Activated CD8-positive, alpha-beta memory T cell treated with anti-CD3 and anti-CD28 coated beads for 48 hours (primary cell): ENCODE data around the gene TENM3.

Experiments used
- DNase-seq, 3 experiments: peaks; one replicate each; pipeline ENCODE4 v3.0.0-alpha.2; 2020; ENCODE audit warnings: low read depth in 2 of 3, low spot score in 2 of 3

TENM3 gene

GRCh38 chr4:182448281-182449151 lies 205.3 kb downstream of the TENM3 start:
- DNase-seq, result peak in 2 of 3 experiments; percentile 1

GRCh38 chr4:182449186-182449929 lies 206.2 kb downstream of the TENM3 start:
- peak in 1 of 3 experiments; percentile 5 for DNase-seq

GRCh38 chr4:182449930-182450439 lies 206.8 kb downstream of the TENM3 start:
- no peak for DNase-seq

GRCh38 chr4:182451441-182451840 lies 208.2 kb downstream of the TENM3 start:
- DNase-seq, result no peak

GRCh38 chr4:182453830-182454229 lies 210.6 kb downstream of the TENM3 start:
- DNase-seq, result no peak

- DNase-seq, result no peak
Observed at GRCh38 chr4:182454440-182455013, 211.3 kb downstream of the TENM3 start.

- no peak for DNase-seq
Observed at GRCh38 chr4:182465114-182465513, 221.9 kb downstream of the TENM3 start.

GRCh38 chr4:182465979-182466378 lies 222.8 kb downstream of the TENM3 start:
- no peak for DNase-seq

GRCh38 chr4:182470215-182470614 lies 227.0 kb downstream of the TENM3 start:
- DNase-seq, result no peak

- DNase-seq, result no peak
Observed at GRCh38 chr4:182475539-182475938, 232.3 kb downstream of the TENM3 start.

- DNase-seq, result no peak
Observed at GRCh38 chr4:182478475-182478874, 235.3 kb downstream of the TENM3 start.

GRCh38 chr4:182483685-182484084 lies 240.5 kb downstream of the TENM3 start:
- DNase-seq, result no peak

GRCh38 chr4:182486881-182487280 lies 243.7 kb downstream of the TENM3 start:
- no peak for DNase-seq

GRCh38 chr4:182488896-182489295 lies 245.7 kb downstream of the TENM3 start:
- DNase-seq, result no peak

- no peak for DNase-seq
Observed at GRCh38 chr4:182489607-182490006, 246.4 kb downstream of the TENM3 start.

- no peak for DNase-seq
Observed at GRCh38 chr4:182491719-182492118, 248.5 kb downstream of the TENM3 start.

- DNase-seq, result no peak
Observed at GRCh38 chr4:182492423-182492822, 249.2 kb downstream of the TENM3 start.

- DNase-seq, result no peak
Observed at GRCh38 chr4:182493377-182493776, 250.2 kb downstream of the TENM3 start.

GRCh38 chr4:182494103-182494502 lies 250.9 kb downstream of the TENM3 start:
- no peak for DNase-seq

- no peak for DNase-seq
Observed at GRCh38 chr4:182495031-182495430, 251.8 kb downstream of the TENM3 start.

- no peak for DNase-seq
Observed at GRCh38 chr4:182495645-182496385, 252.6 kb downstream of the TENM3 start.
